Neural cell (in vitro differentiated cells): ENCODE measurements around the gene LRP5. TPM values are rescaled to one million over a fixed set of nuclear protein-coding genes. Genes with fewer than 3 reads are reported as not detected.

Source experiments
- H2AFZ ChIP-seq: fragments of 200-600, 300-800 bp; sonication (generic), shearing (Covaris generic); 2 replicates; pipeline ENCODE4 v1.6.0; 2014; ENCODE audit warnings: low read depth, mild to moderate bottlenecking, antibody characterized with exemption, low read length, moderate library complexity
- H3F3A ChIP-seq: fragments of 200-600 bp; shearing (Covaris generic); 2 replicates; pipeline ENCODE4 v1.6.1; 2016; ENCODE audit warnings: mild to moderate bottlenecking, moderate library complexity, mixed read lengths, antibody characterized with exemption, low read length; ENCODE audit not compliant: insufficient read depth, poor library complexity, severe bottlenecking
- H3K27ac ChIP-seq: fragments of 200-600, 300-800 bp; sonication (generic), shearing (Covaris generic); 2 replicates; pipeline ENCODE4 v1.5.1; 2014; ENCODE audit warnings: mild to moderate bottlenecking, low read length, moderate library complexity
- H3K27me3 ChIP-seq: fragments of 300-800, 200-600 bp; sonication (generic), shearing (Covaris generic); 2 replicates; pipeline ENCODE4 v1.6.0; 2014; ENCODE audit warnings: mild to moderate bottlenecking, low read depth, low read length, moderate library complexity; ENCODE audit not compliant: insufficient read depth
- H3K36me3 ChIP-seq: fragments of 300-800, 200-600 bp; sonication (generic), shearing (Covaris generic); 2 replicates; pipeline ENCODE4 v1.5.1; 2014; ENCODE audit warnings: mild to moderate bottlenecking, antibody characterized with exemption, low read length, moderate library complexity; ENCODE audit not compliant: insufficient read depth
- H3K4me2 ChIP-seq: fragments of 300-800, 200-600 bp; sonication (generic), shearing (Covaris generic); 2 replicates; pipeline ENCODE4 v1.6.0; 2014; ENCODE audit warnings: mild to moderate bottlenecking, low read length
- H3K4me3 ChIP-seq: fragments of 300-800, 200-600 bp; sonication (generic), shearing (Covaris generic); 2 replicates; pipeline ENCODE4 v1.5.1; 2014; ENCODE audit warnings: mild to moderate bottlenecking, low read length, moderate library complexity
- H3K79me2 ChIP-seq: fragments of 200-600 bp; shearing (Covaris generic); replicated peaks from 2 replicates; pipeline ENCODE4 v1.6.0; 2014; ENCODE audit warnings: mild to moderate bottlenecking, low read length, moderate library complexity; ENCODE audit not compliant: insufficient read depth
- H3K9ac ChIP-seq: fragments of 300-800, 200-600 bp; sonication (generic), shearing (Covaris generic); 2 replicates; pipeline ENCODE4 v1.6.1; 2016; ENCODE audit warnings: mild to moderate bottlenecking, low read length, mixed read lengths
- H3K9me2 ChIP-seq: fragments of 200-600 bp; shearing (Covaris generic); 2 replicates; pipeline ENCODE4 v1.6.1; 2016; ENCODE audit warnings: mild to moderate bottlenecking, low read length, mixed read lengths; ENCODE audit not compliant: insufficient read depth
- H3K9me3 ChIP-seq: fragments of 200-600, 300-800 bp; sonication (generic), shearing (Covaris generic); 2 replicates; pipeline ENCODE4 v1.6.1; 2016; ENCODE audit warnings: mild to moderate bottlenecking, mixed run types, low read length, moderate library complexity, mixed read lengths
- H4K20me1 ChIP-seq: fragments of 200-600 bp; shearing (Covaris generic); 2 replicates; pipeline ENCODE4 v1.6.1; 2016; ENCODE audit warnings: mild to moderate bottlenecking, mixed run types; ENCODE audit not compliant: insufficient read depth
- CTCF ChIP-seq: fragments of 450-650 bp; IDR thresholded peaks from 2 replicates; pipeline ENCODE4 v1.5.1; 2014; ENCODE audit warnings: antibody characterized with exemption, mild to moderate bottlenecking, moderate library complexity; ENCODE audit not compliant: poor library complexity, severe bottlenecking
- EP300 ChIP-seq: fragments of 450-650 bp; conservative IDR thresholded peaks from 2 replicates; pipeline ENCODE4 v1.6.1; 2014; ENCODE audit warnings: antibody characterized with exemption, mild to moderate bottlenecking, moderate library complexity; ENCODE audit not compliant: poor library complexity, severe bottlenecking
- EZH2 ChIP-seq: fragments of 200-600, 300-800 bp; shearing (Covaris generic), sonication (generic); IDR thresholded peaks from 2 replicates; pipeline ENCODE4 v1.6.1; 2014; ENCODE audit warnings: antibody characterized with exemption, low read length, borderline replicate concordance, mild to moderate bottlenecking; ENCODE audit not compliant: insufficient read depth, poor library complexity, severe bottlenecking
- MXI1 ChIP-seq: fragments of 450-650 bp; conservative IDR thresholded peaks from 2 replicates; pipeline ENCODE4 v1.6.1; 2014; ENCODE audit warnings: antibody characterized with exemption, mild to moderate bottlenecking; ENCODE audit not compliant: poor library complexity, severe bottlenecking
- POLR2AphosphoS5 ChIP-seq: IDR thresholded peaks from 2 replicates; pipeline ENCODE4 v1.6.1; 2012
- RAD21 ChIP-seq: fragments of 450-650 bp; conservative IDR thresholded peaks from 2 replicates; pipeline ENCODE4 v1.6.1; 2014; ENCODE audit warnings: antibody characterized with exemption, mild to moderate bottlenecking, moderate library complexity
- REST ChIP-seq: IDR thresholded peaks from 2 replicates; pipeline ENCODE4 v1.6.1; 2012; ENCODE audit warnings: borderline replicate concordance
- SMC3 ChIP-seq: fragments of 450-650 bp; conservative IDR thresholded peaks from 2 replicates; pipeline ENCODE4 v1.6.1; 2014; ENCODE audit warnings: antibody characterized with exemption, mild to moderate bottlenecking, moderate library complexity; ENCODE audit not compliant: poor library complexity
- TAF1 ChIP-seq: IDR thresholded peaks from 2 replicates; pipeline ENCODE4 v1.6.1; 2012; ENCODE audit warnings: low read depth
- polyA plus RNA-seq: library from polyadenylated mRNA; depleted of rRNA; stranded (reverse); fragments of >200 nt; gene quantifications from 2 replicates; pipeline ENCODE4 v1.2.3, GENCODE V29; 2014

Gene LRP5
- polyA plus RNA-seq, 1 donor from 2014 or later = 3.0 TPM

DNA sequence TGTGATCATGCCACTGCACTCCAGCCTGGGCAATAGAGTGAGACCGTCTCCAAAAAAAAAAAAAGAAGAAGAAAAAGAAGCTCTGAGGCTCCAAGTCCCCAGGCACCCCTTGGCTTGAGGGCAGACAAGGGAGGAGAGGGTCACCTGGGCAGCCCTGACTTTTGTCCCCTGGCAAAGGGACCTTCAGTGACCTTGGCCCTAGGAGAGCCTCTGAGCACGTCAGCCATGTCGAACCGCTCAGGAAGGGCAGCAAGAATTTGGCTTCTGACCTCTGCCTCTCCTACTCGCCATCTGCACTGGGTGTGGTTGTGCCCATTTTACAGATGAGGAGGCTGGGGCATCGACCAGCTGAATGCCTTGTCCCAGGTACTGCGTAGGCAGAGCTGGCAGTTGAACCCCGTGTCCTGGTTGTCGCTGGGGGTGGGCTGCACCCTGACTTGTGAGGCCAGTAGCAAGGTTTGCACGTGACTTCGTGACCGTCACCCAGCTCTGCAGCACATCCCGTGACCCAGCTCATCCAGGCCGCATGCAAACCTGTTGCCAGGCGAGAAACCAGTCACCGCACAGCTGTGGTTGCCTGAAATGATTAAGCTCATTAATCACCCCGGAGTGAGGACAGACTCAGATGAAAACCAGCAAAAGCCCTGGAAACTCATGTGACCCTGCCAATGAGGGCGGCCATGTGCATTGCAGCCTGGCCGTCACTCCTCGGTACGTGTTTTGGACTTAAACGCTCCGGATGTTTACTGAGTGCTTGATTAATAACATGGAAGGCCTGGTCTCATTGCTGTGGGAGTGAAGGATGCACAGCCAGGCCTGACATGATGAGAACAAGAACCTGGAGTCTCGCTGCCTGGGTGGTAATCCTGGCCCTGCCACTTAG lies 100.4 kb downstream of the LRP5 start:
- H3K79me2 ChIP-seq = no peaks in the 10 kb centered on the region
- no peaks in the 10 kb centered on the region for H3K27me3 ChIP-seq
- no peak overlapping the region for H3K9ac ChIP-seq
- no peaks in the 10 kb centered on the region for H3K9me2 ChIP-seq
- TF ChIP-seq EP300 (no peak), TAF1 (no peak), EZH2 (no peak), POLR2AphosphoS5 (no peak), RAD21 (no peak), SMC3 (no peak), REST (no peak), CTCF (no peak), MXI1 (no peak)
- H3K27ac ChIP-seq = no peak overlapping the region
- H3K4me2 ChIP-seq = no peak overlapping the region
- no peak overlapping the region for H2AFZ ChIP-seq
- H3F3A ChIP-seq = no peaks in the 10 kb centered on the region
- H3K36me3 ChIP-seq = no peaks in the 10 kb centered on the region
- H4K20me1 ChIP-seq = no peaks in the 10 kb centered on the region
- no peak overlapping the region for H3K4me3 ChIP-seq
- H3K9me3 ChIP-seq = no peaks in the 10 kb centered on the region

DNA sequence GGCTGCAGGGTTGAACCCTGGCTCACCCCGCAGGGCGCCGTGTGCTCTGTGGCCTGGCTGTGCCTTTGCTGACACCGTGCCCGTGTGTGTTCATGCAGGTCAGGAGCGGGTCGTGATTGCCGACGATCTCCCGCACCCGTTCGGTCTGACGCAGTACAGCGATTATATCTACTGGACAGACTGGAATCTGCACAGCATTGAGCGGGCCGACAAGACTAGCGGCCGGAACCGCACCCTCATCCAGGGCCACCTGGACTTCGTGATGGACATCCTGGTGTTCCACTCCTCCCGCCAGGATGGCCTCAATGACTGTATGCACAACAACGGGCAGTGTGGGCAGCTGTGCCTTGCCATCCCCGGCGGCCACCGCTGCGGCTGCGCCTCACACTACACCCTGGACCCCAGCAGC lies 101.2 kb downstream of the LRP5 start:
- Histone ChIP-seq H2AFZ (no peak overlapping the region), H3K9me2 (no peaks in the 10 kb centered on the region), H3F3A (no peaks in the 10 kb centered on the region), H4K20me1 (no peaks in the 10 kb centered on the region), H3K4me2 (no peak overlapping the region), H3K9me3 (no peaks in the 10 kb centered on the region), H3K36me3 (no peaks in the 10 kb centered on the region), H3K27me3 (no peaks in the 10 kb centered on the region), H3K9ac (no peak overlapping the region), H3K4me3 (no peak overlapping the region), H3K79me2 (no peaks in the 10 kb centered on the region), H3K27ac (no peak overlapping the region)
- no peak for TF ChIP-seq SMC3
- no peak for TF ChIP-seq TAF1
- TF ChIP-seq POLR2AphosphoS5 = no peak
- TF ChIP-seq RAD21 = no peak
- no peak for TF ChIP-seq REST
- TF ChIP-seq CTCF = no peak
- no peak for TF ChIP-seq EP300
- TF ChIP-seq EZH2 = no peak
- TF ChIP-seq MXI1 = no peak
